ENCODE results near the gene PHETA1. TPM values are rescaled to one million over a fixed set of nuclear protein-coding genes. Genes with fewer than 3 reads are reported as not detected.

The PHETA1 gene
- polyA plus RNA-seq, 3 donors: 7.5 to 14.6 (median 7.5) TPM

GRCh38 chr12:111313833-111314259, 55.0 kb downstream of the PHETA1 start:
- WGBS, 3 donors: 0 to 2% (median 2%) methylated on average over 8 of the region's 8 CpGs
- no peak overlapping the region for H3K27ac ChIP-seq (ENCODE audit: low read depth, low read length)

- 59 to 82% (median 69%) methylated on average over 5 of the region's 5 CpGs for WGBS, 3 donors
- H3K27ac ChIP-seq (ENCODE audit: low read depth, low read length): no peak overlapping the region
These were observed 56.2 kb downstream of the PHETA1 start for GRCh38 chr12:111312708-111313107.

DNA sequence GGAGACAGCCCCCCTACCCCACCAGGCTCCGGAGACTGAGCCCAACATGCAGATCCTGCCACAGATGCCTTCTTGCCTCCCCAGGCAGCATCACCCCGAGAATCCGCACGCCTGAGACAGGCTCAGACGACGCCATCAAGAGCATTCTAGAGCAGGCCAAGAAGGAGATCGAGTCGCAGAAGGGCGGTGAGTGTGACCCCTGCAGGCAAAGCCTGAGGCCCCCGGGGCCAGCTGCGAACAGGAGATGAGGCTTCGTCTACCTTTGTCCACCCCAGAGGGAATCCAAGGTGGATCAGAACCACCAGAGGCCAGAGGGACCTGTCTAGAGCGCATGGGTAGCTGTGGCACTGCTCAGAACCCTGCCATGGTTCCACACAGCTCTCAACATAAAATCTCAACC, 56.9 kb downstream of the PHETA1 start:
- no peak overlapping the region for H3K27ac ChIP-seq (ENCODE audit: low read depth, low read length)
- WGBS, 3 donors: 89 to 93% (median 92%) methylated on average over 13 of the region's 13 CpGs

- no peak overlapping the region for H3K27ac ChIP-seq (ENCODE audit: low read depth, low read length)
- 72 to 75% (median 73%) methylated on average over 4 of the region's 4 CpGs for WGBS, 3 donors
These were observed 57.9 kb downstream of the PHETA1 start for GRCh38 chr12:111311011-111311410.

Other genes with a start within 250 kb of the PHETA1 start
- gene SH2B3, start 36.8 kb upstream of the PHETA1 start, polyA plus RNA-seq: 10 to 100 TPM in 2 of 3 donors, 1 to 10 TPM in 1; 3.6 to 15.9 (median 14.7) TPM
- 10 to 100 TPM; 10.6 to 24.7 (median 19.9) TPM for gene ATXN2, start 230.2 kb upstream of the PHETA1 start, polyA plus RNA-seq